ENCODE results near the gene KCNA5.

- TF ChIP-seq TAF1 (IDR thresholded peaks at IDR 0.05; ENCODE audit: borderline replicate concordance, insufficient read depth, low read length): no peak
- no peak for TF ChIP-seq POLR2AphosphoS5 (IDR thresholded peaks at IDR 0.05; ENCODE audit: low read depth, low read length)
- TF ChIP-seq REST (IDR thresholded peaks at IDR 0.05; ENCODE audit: insufficient read depth in 1 of 2, low read depth in 2 of 2, low read length in 2 of 2): no peak
- no peak for TF ChIP-seq SIN3A (IDR thresholded peaks at IDR 0.05; ENCODE audit: borderline replicate concordance, insufficient read depth, low read length)
- TF ChIP-seq FOXP2 (optimal IDR thresholded peaks at IDR 0.05; ENCODE audit: borderline replicate concordance, extremely low read depth, extremely low read length, insufficient read depth): no peak
These were observed 3.3 kb upstream of the KCNA5 start for GRCh38 chr12:5040368-5040767.
